Activated effector memory CD4-positive, alpha-beta T cell treated with Interleukin-2 at 50 U/mL for 16 hours (primary cell): ENCODE results near the gene NBAS.
"Not testable (repeated sequence)": the region's sequence is repeated elsewhere in the genome, so short reads cannot be mapped to it uniquely, and the experiment has no call there.

Experiments used
- DNase-seq: peaks from one replicate; pipeline ENCODE4 v3.0.0-alpha.2; 2020

NBAS gene

DNA sequence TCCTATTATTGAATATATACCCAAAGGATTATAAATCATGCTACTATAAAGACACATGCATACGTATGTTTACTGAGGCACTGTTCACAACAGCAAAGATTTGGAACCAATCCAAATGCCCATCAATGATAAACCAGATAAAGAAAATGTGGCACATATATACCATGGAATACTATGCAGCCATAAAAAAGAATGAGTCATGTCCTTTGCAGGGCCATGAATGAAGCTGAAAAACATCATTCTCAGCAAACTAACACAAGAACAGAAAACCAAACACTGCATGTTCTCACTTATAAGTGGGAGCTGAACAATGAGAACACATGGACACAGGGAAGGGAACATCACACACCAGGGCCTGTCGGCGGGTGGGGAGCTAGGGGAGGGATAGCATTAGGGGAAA lies 310.2 kb downstream of the NBAS start:
- DNase-seq: not testable (repeated sequence)

DNA sequence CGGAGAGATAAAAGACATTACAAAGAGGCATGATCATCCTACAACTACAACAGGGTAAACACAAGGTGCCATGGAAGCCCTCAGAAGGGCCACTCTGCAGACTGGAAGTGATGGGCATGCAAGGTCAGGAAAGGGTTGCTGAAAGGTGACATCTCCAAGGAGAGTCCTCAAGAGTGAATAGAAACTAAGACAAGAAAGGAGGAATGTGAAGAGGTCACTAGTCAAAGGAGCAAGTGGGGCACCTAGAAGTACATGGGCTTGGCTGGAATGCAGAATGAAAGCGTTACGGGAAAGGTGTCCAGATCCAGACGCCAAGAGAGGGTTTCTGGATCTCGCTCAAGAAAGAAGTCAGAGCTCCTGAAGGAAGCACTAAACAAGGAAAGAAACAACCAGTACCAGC lies 314.3 kb downstream of the NBAS start:
- no peak for DNase-seq

- no peak for DNase-seq
Observed at GRCh38 chr2:15243762-15244161, 317.4 kb downstream of the NBAS start.

- no peak for DNase-seq
Observed at GRCh38 chr2:15242936-15243461, 318.1 kb downstream of the NBAS start.

- DNase-seq: no peak
Observed at GRCh38 chr2:15241929-15242328, 319.2 kb downstream of the NBAS start.

DNA sequence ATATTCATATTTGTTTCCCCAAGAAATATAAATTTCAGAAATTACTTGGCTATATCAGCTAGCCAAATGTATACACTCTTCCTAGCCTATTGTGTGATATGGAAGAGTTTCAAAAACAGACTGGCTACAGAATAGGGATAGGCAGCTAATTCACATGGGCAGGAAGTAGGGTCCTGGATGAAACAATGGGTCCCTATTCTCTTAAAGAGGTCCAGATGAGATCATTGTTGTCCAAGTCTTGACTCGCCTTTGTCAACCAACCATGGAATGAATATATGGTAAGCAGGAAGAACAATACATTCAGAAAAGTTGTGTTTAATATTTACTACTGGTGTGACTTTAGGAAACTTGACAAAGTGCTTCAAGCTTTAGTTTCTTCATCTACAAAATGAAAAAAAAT lies 319.9 kb downstream of the NBAS start:
- no peak for DNase-seq

DNA sequence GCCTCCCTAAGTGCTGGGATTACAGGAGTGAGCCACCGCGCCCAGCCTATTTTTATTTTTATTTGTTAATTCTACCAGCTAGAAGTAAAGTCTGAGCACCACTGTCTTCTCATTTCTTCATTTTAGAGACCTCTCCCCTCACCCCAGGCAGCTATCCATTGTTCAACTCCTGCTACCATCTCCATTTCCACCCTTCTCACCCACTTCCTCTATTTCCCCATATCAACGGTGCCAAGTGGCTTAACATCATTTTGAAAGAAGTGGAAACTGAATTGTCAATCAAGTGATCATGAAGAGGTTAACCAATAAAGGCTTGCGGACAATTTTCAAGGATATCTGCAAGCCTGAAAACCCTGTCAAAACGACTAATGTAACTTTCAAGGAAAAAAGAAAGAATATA lies 323.1 kb downstream of the NBAS start:
- no peak for DNase-seq

- DNase-seq: no peak
Observed at GRCh38 chr2:15230599-15231192, 330.4 kb downstream of the NBAS start.

- DNase-seq: no peak
Observed at GRCh38 chr2:15226661-15227060, 334.5 kb downstream of the NBAS start.

DNA sequence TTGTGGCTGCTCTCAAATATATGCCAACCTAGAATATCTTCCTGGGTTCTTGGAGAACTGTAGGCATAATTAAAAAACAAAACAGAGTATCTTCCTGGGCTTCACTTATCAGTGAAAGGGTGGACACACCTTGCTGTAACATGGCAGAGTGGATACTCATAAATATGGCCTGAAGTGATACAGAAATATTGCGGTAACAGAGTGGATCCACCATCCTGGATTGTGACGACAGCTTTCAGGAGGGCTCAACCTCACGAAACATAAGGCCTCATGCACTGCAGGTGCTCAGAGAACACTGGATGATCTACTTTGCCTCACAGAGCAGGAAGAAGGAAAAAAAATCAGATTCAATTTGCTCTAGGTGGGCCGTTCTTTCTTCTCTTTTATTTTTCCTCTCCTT lies 336.0 kb downstream of the NBAS start:
- no peak for DNase-seq

DNA sequence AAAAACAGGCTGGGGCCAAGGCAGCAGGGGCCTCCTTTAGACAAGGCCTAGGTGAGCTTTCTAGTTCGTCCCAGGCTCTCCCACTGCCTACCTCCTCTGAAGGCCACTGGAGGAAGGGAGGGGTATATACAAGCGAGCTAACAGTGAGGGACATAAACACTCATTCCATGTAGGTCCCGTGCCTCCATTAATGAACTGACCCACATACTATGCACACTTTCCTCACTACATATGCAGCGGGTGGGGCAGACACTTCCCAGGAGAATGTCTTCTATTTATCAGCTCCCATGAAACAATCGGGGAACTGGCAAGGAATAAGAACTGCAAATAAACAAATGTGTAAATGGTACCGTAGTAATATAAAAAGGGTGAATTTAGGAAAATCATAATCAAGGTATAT lies 336.5 kb downstream of the NBAS start:
- no peak for DNase-seq

- DNase-seq: no peak
Observed at GRCh38 chr2:15223887-15224286, 337.2 kb downstream of the NBAS start.

- no peak for DNase-seq
Observed at GRCh38 chr2:15222856-15223255, 338.3 kb downstream of the NBAS start.

- DNase-seq: no peak
Observed at GRCh38 chr2:15220603-15221002, 340.5 kb downstream of the NBAS start.

DNA sequence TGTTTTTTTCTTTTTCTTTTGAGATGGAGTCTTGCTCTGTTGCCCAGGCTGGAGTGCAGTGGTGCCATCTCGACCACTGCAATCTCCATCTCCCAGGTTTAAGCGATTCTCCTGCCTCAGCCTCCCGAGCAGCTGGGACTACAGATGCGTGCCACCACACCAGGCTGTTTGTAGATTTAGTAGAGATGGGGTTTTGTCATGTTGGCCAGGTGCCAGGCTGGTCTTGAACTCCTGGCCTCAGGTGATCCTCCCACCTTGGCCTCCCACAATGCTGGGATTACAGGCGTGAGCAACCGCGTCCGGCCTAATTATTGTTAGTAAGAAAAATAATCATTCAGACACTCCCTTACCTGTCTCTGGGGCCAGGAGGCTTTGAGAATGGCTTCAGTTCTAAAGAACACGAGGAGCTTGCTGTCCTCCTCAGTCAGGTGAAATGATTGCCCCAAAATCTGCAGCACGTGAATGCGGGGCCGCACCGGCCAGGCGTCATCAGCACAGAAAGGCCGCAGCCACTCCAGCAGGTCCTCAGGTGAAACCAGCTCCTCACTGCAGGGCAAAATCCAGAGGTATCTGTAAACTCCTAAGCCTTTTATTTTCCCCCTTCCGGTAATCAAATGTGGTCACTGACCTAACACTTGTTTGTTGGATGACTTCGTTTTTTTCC lies 342.6 kb downstream of the NBAS start:
- DNase-seq: no peak

GRCh38 chr2:15212249-15212648 lies 348.9 kb downstream of the NBAS start:
- no peak for DNase-seq

GRCh38 chr2:15210542-15210941 lies 350.6 kb downstream of the NBAS start:
- DNase-seq: not testable (repeated sequence)

- no peak for DNase-seq
Observed at GRCh38 chr2:15206419-15206818, 354.7 kb downstream of the NBAS start.

DNA sequence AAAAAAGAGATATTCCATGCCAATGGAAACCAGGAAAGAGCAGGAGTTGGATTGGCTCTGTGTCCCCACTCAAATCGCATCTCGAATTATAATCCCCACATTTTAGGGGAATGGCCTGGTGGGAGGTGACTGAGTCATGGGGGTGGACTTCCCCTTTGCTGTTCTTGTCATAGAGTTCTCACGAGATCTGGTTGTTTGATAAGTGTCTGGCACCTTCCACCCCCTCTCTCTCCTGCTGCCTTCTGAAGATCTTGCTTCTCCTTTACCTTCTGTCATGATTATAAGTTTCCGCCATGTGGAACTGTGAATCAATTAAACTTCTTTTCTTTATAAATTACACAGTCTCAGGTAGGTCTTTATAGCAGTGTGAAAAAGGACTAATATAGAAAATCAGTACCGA lies 355.6 kb downstream of the NBAS start:
- no peak for DNase-seq

GRCh38 chr2:15201009-15201408 lies 360.1 kb downstream of the NBAS start:
- DNase-seq: no peak

- no peak for DNase-seq
Observed at GRCh38 chr2:15200581-15200980, 360.6 kb downstream of the NBAS start.

DNA sequence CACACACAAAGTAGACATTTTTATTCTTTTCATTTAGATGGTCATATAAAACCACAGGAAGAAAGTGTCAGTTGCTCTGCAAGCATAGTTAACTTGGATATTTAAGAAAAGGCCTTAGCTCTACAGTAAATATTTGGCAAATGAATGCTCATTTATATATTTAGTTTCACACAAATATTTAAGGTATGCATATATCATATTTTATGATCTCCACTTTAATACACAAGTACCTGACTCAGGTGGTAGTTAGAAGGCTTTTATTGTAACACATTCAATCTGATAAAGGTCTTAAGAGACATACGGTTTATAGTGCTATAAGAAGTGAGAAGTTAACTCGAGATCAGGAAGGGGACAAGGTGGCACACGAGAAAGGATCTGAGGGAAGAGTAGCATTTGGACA lies 363.1 kb downstream of the NBAS start:
- no peak for DNase-seq

DNA sequence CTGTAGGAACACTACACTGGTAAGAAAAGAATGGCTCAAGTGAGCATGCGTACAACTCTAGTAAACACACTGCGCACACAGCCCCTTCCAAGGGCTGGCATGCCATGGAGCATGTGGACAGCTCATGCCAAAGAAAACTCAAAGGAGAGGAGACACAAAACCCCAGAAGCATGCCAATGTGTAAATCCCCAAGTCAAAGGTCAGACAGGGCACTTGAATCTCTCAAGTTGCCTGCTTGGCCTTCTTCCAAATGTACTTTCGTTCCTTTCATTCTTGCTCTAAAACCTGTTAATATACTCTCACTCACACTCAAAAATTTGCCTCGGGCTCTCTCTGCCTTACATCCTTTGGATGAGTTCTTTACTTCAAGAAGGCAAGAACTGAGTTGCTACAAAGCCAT lies 365.3 kb downstream of the NBAS start:
- DNase-seq: no peak

DNA sequence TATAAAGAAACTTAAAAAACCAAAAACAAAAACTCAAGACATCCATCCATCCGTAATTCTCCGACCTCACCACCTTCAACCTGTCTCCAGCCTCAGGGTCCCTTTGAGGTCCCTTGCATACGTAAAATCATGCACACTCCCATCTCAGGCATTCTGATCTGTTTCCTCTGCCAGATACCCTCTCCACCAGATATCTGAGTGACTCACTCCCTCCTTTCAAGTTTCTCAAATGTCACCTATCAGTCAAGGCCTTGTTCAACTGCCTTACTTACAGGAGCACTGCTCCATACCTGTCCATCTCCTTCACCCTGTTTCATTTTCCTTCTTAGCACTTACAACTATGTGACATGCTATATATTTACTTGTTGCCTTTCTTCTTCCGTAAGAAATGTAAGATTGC lies 369.3 kb downstream of the NBAS start:
- no peak for DNase-seq

- DNase-seq: no peak
Observed at GRCh38 chr2:15189216-15189615, 371.9 kb downstream of the NBAS start.
